HG03196 (cell line): ENCODE data around the gene IGFBP6.

Experiments
- ATAC-seq: cut with Tn5 transposase; IDR thresholded peaks from one replicate; pipeline ENCODE4 v1.9.1; 2021; ENCODE audit not compliant: unreplicated experiment

Gene IGFBP6

GRCh38 chr12:53115891-53116648, 18.6 kb downstream of the IGFBP6 start:
- ATAC-seq, result no peak

- no peak for ATAC-seq
These were observed 21.4 kb downstream of the IGFBP6 start for GRCh38 chr12:53118751-53119300.

GRCh38 chr12:53120685-53121525, 23.4 kb downstream of the IGFBP6 start:
- ATAC-seq, result no peak

- no peak for ATAC-seq
These were observed 25.5 kb downstream of the IGFBP6 start for GRCh38 chr12:53122961-53123468.

DNA sequence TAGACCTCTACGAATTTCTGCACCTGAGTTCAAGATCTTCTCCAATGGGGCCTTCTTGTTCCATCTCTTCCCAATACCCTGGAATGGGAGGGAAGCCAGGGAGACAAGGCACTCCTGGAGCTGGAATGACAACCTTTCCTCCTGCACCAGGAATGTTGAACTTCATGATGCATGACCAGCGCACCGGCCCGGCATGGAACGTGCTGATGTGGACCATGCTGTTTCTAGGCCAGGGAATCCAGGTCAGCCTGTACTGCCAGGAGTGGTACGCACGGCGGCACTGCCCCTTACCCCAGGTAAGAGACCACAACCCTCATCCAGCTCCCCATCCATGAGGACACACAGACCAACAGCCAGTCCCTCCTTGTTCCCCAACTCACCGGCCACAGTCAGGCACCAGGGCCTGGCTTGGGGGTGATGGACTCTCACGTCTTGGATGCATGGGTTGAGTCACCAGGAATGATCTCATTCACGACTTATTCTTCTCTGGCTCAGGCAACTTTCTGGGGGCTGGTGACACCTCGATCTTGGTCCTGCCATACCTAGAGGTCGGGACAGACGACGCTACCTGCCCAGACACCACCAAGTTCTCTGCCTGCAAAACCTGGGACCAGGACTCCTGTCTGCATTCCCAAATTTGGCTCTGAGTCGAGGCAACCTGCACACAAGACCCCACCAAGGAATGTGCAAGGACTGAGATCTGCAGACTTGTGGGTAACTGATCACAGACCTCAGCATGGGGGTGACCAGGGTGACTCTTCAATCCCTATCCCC, 26.3 kb downstream of the IGFBP6 start:
- ATAC-seq, result no peak

DNA sequence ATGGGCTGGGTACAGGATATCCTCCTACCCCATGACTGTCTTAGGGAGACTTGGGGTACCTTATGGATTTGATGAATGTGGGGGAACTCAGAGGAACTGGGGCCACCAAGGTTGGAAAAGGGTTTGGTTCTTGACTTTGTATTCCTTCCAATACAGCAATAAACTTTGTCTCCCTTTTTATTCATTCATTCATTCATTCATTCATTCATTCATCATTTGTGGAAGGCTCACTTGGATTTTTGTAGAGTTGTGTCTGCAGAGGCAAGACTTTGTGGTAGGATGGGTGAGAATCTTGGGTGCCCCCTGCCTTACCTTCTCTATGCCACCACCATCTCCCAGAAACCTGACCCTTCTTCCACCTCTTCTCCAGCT, 26.9 kb downstream of the IGFBP6 start:
- no peak for ATAC-seq

GRCh38 chr12:53127169-53127568, 29.7 kb downstream of the IGFBP6 start:
- ATAC-seq, result no peak

DNA sequence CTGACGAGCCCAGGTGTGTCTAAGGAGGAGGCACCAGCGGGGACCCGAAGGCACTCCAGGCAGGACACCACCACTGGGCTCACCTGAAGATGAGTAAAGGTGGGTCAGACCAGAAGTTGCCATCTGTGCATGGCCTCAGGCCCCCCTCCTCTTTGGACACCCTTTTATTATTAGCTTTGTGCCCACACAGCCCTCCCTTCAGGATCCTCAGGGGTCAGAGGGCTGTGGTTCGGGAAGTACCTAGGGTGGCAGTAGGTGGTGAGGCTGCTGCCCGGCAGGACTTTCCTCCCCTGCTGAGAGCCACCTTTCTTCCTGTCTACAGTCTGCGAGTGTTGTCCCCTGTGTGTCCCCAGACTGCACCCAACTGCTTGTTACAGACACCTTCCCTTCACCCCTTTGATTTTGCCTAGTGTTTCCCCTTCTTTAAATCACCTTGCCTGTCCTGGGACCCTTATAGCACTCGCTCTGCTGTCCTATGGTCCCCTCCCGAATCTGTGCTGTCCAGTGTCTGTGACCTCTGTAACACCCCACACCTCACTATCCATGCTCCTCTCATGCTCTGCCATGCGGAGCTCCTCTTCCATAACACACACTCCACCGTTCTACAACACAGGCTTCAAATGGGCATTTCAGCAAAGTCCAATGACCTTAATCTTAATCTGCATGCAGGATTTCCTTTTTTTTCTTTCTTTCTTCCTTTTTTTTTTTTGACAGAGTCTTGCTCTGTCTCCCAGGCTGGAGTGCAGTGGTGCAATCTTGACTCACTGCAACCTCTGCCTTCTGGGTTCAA, 31.5 kb downstream of the IGFBP6 start:
- ATAC-seq, result no peak

DNA sequence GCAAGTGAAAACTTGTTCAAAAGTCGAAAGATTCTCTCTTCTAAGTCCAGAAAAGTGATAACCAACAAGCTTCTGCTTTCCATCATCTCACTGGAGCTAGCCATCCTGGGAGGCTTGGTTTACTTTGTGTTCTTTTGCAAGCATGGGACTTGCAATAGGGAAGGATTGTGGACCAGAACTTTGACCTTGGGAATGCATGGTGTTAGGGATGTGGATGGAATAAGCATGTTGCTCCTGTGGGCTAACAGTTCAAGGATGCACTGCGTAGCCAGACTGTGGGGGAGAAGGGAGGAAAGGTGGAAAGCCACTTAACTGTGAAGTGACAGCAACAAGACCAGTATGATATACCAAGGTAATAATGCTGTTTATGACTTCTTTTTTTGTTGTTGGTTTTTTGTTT, 34.4 kb downstream of the IGFBP6 start:
- no peak for ATAC-seq

DNA sequence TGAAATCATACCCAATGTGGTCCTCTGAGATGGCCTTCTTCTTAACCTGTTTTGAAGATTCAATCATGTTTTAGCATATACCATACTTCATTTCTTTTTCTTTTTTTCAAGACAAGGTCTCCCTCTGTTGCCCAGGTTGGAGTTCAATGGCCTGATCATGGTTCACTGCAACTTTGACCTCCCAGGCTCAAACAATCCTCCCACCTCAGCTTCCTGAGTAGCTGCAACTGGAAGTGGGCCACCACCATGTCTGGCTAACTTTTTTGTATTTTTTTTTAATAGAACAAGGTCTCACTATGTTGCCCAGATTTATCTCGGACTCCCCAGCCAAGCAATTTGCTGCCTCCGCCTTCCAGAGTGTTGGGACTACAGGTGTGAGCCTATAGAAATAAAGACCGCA, 36.3 kb downstream of the IGFBP6 start:
- no peak for ATAC-seq

DNA sequence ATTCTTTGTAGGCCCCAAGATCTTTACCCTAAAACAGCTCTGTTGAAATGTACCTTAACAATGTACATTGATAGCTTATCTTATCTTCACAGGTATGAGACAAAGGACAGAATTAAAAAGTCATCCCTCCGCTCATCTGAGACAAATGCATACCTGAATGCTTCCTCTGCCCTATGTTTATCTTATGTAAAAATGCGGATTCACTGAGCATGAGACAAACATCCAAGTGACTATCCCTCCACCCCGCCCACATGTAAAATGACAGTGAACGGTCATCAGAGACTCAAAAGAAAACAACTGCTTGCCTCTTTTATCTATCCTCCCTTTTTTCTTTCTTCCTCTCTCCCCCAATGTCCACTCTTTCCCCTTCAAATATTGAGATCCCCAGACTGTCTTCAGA, 45.9 kb downstream of the IGFBP6 start:
- ATAC-seq, result no peak

- ATAC-seq, result no peak
These were observed 48.2 kb downstream of the IGFBP6 start for GRCh38 chr12:53145383-53146260.

- no peak for ATAC-seq
These were observed 49.7 kb downstream of the IGFBP6 start for GRCh38 chr12:53147181-53147580.

DNA sequence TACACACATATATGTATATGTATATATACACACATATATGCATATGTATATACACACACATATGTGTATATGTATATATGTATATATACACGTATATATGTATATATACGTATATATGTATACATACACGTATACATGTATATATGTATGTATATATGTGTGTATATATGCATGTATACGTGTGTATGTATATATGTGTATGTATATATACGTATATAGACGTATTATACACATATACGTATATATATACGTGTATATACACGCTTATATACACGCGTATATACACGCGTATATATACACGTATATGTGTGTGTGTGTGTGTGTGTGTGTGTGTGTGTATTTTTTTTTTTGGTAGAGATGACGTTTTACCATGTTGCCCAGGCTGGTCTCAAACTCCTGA, 50.2 kb downstream of the IGFBP6 start:
- ATAC-seq, result no peak

GRCh38 chr12:53151039-53151438, 53.6 kb downstream of the IGFBP6 start:
- ATAC-seq, result no peak
